ENCODE data around the gene LPGAT1.

DNA sequence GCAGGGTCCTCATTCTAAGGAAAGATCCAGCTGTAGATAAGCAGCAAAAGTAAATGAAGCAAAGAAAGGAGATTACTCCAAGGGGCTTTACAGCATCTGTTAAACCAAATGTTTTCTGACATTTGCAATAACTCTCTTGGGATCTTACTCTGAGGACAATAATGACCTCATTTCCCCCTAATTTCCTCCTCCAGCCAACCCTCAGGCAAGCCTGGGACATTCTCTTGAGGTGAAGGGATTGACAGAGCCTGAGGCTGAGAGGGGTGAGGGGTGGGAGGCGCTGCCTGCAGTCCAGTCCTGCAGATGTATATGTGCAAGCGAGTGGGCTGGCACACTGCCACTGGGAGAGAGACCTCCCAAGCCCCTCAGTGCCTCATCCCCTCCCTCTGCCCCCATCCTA, 114.6 kb downstream of the LPGAT1 start:
- no peak for TF ChIP-seq POLR2A (IDR thresholded peaks at IDR 0.05)
- TF ChIP-seq, protein P1, sequence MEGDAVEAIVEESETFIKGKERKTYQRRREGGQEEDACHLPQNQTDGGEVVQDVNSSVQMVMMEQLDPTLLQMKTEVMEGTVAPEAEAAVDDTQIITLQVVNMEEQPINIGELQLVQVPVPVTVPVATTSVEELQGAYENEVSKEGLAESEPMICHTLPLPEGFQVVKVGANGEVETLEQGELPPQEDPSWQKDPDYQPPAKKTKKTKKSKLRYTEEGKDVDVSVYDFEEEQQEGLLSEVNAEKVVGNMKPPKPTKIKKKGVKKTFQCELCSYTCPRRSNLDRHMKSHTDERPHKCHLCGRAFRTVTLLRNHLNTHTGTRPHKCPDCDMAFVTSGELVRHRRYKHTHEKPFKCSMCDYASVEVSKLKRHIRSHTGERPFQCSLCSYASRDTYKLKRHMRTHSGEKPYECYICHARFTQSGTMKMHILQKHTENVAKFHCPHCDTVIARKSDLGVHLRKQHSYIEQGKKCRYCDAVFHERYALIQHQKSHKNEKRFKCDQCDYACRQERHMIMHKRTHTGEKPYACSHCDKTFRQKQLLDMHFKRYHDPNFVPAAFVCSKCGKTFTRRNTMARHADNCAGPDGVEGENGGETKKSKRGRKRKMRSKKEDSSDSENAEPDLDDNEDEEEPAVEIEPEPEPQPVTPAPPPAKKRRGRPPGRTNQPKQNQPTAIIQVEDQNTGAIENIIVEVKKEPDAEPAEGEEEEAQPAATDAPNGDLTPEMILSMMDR (IDR thresholded peaks at IDR 0.05): no peak
